OCI-M2 (cell line): ENCODE measurements around the gene ZNHIT6.
"Not testable (repeated sequence)": the region's sequence is repeated elsewhere in the genome, so short reads cannot be mapped to it uniquely, and the experiment has no call there.

Source experiments
- DNase-seq: peaks from one replicate; lab custom pipeline; 2025; ENCODE audit not compliant: unreplicated experiment; lab: John Stamatoyannopoulos, UW

ZNHIT6 gene

GRCh38 chr1:85672031-85672660 lies 36.1 kb downstream of the ZNHIT6 start:
- no peak for DNase-seq

GRCh38 chr1:85665932-85666331 lies 42.3 kb downstream of the ZNHIT6 start:
- DNase-seq, result no peak

- no peak for DNase-seq
Observed at GRCh38 chr1:85663382-85663781, 44.9 kb downstream of the ZNHIT6 start.

DNA sequence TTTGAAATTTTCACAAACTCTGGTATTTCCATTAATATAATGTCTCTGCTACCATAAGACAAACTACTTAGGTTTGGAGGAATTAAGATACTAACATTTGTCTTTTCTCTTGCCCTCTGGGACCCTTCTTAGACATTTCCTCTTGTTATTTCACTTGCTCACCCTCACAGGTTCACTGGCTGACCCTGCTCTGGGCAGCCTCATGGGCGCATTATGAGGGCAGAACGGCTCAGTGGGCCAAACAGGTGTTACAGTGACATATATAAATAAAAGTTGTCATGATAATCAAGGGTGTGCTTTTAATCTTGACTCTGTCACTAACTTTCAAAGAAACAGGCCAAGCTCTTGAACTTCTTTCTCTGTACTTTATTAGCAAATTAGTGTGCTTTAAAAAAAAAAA lies 46.5 kb downstream of the ZNHIT6 start:
- no peak for DNase-seq

- no peak for DNase-seq
Observed at GRCh38 chr1:85660541-85660940, 47.7 kb downstream of the ZNHIT6 start.

GRCh38 chr1:85659174-85659573 lies 49.1 kb downstream of the ZNHIT6 start:
- no peak for DNase-seq

DNA sequence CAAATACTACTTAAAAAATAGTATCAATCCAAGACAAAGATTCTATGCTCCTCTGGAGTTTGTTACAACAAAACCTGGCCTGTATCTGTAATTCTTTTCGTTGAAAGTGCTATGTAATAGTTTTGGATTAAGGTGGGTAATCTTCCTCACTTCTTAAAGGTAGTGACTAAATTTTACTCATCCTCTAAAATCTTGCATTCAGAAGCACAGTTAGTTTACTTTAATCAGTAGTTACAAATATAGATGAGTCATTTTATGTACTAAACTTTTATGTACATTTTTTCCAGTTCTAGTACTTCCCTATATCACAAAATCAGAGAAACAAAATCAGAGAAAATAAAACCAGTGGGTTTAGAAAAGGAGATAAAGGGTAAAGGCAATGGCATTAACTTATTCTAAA lies 51.3 kb downstream of the ZNHIT6 start:
- no peak for DNase-seq

- no peak for DNase-seq
Observed at GRCh38 chr1:85656256-85656655, 52.0 kb downstream of the ZNHIT6 start.

DNA sequence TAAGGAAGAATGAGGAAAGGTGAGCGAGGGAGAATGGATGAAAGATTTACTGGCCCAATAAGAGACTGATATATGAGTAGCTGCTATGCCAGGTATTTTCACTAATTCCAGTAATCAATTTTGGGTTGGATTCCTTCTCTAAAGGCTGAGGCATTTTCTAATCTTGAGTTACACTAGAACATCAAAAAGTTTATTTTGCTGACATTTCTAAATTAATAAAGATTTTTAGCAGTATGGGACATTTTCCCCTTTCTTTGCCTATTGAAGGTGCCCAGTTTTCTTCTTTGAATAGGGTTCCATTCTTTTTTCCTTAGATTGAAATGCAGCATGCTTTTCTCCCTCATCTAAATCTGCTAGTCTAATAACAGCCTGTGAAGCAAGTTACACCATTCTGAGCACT lies 52.9 kb downstream of the ZNHIT6 start:
- DNase-seq, result no peak

GRCh38 chr1:85654066-85654782 lies 54.0 kb downstream of the ZNHIT6 start:
- no peak for DNase-seq

- no peak for DNase-seq
Observed at GRCh38 chr1:85652327-85652726, 55.9 kb downstream of the ZNHIT6 start.

DNA sequence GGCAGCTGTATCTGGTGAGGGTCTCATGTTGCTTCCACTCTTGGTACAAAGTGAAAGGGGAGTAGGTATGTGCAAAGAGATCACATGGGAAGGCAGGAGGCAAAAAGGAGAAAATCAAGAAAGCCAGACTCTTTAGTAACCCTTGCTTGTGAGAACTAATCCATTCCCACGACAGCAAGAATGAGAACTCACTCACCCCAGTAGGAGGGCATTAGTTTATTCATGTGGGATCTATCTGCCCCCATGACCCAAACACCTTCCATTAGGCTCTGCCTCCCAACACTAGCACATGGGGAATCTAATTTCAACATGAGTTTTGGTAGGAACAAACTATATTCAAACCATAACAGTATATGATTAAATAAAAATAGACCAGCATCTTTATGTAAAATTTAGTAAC lies 57.6 kb downstream of the ZNHIT6 start:
- no peak for DNase-seq

- no peak for DNase-seq
Observed at GRCh38 chr1:85649591-85649990, 58.6 kb downstream of the ZNHIT6 start.

DNA sequence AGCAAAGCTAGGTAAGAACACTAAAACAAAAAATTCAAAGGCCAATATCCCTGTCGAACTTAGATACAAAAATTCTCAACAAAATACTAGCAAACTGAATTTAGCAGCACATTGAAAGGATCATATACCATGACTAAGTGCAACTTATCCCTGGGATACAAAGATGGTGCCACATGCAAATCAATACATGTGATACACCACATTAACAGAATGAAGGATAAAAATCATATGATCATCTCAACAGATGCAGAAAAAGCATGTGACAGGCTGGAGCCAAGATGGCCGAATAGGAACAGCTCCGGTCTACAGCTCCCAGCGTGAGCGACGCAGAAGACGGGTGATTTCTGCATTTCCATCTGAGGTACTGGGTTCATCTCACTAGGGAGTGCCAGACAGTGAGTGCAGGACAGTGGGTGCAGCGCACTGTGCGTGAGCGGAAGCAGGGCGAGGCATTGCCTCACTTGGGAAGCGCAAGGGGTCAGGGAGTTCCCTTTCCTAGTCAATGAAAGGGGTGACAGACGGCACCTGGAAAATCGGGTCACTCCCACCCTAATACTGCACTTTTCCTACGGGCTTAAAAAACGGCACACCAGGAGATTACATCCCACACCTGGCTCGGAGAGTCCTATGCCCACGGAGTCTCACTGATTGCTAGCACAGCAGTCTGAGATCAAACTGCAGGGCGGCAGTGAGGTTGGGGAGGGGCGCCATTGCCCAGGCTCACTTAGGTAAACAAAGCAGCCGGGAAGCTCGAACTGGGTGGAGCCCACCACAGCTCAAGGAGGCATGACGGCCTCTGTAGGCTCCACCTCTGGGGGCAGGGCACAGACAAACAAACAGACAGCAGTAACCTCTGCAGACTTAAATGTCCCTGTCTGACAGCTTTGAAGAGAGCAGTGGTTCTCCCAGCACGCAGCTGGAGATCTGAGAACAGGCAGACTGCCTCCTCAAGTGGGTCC lies 66.4 kb downstream of the ZNHIT6 start:
- not testable (repeated sequence) for DNase-seq

DNA sequence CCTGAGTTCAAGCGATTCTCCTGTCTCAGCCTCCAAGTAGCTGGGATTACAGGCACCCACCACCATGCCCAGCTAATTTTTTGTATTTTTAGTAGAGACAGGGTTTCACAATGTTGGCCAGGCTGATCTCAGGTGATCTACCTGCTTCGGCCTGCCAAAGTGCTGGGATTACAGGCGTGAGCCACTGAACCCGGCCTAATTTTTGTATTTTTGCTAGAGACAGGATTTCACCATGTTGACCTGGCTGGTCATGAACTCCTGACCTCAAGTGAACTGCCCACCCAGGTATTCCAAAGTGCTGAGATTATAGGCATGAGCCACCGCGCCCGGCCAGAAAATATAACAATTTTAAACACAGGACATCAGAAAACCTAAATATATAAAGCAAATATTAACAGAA lies 68.3 kb downstream of the ZNHIT6 start:
- DNase-seq, result not testable (repeated sequence)

GRCh38 chr1:85638412-85638811 lies 69.8 kb downstream of the ZNHIT6 start:
- DNase-seq, result no peak

DNA sequence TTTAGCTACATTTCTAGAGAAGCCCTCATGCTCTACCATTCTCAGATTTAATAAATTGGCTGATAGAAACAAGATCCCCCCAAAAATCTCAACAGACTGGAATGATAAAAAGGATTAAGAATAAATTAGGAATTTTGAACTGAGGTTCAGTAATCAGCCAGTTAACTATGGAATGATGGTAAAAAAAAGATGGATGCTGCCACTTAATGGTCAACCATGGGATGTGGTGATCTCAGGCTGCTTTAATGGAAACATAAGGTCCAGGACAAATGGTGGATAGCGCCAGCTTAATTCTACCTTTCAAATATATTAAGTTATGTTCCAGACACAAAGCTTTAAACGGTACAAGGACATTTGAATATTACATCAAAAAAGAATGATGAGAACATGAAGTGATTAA lies 77.7 kb downstream of the ZNHIT6 start:
- DNase-seq, result no peak

GRCh38 chr1:85629532-85629920 lies 78.7 kb downstream of the ZNHIT6 start:
- no peak for DNase-seq

GRCh38 chr1:85628791-85629531 lies 79.3 kb downstream of the ZNHIT6 start:
- no peak for DNase-seq

DNA sequence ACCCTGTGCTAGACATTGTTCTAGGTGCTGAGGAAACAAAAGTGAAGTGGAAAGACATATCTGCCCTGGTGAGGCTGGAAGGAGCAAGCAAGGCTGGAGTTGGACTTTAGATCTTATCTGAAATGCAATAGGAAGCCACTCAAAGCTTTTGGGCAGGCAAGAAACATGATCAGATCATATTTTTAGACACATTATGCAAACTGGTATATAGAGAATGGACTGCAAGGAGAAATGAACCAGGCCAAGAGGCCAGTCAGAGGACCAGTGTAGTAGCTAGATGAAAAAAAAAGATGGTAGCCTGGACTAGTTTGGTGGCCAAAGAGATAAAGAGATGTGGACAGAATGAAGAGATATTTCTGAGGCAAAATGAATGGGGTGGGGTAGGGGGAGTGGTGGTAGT lies 81.4 kb downstream of the ZNHIT6 start:
- no peak for DNase-seq

DNA sequence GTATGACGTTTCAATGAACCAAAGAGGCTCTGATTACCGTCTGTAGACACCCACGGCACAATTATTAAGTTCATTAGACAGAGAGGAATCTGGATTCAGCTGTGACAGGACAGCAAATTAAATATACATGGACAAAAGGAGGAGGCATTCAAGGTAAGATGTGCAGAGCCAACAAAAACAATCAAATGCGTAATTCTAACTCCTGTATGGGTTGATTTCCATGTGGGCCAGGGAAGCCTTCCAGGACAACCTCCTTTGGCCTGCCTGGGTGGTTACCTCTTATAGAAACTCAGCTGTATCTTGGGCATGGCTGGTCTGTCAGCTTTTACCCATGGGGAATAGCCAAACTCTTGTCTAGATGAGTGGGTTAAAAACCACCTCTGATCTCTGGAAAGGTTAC lies 83.9 kb downstream of the ZNHIT6 start:
- DNase-seq, result no peak
